ENCODE measurements around the gene TP53I11.

TP53I11 gene

GRCh38 chr11:44883277-44883676 is 67.4 kb downstream of the TP53I11 start:
- Histone ChIP-seq H3F3A (ENCODE audit: insufficient read depth, low read length) (no peaks in the 10 kb centered on the region), H3K4me3 (ENCODE audit: low read length) (no peak overlapping the region), H3K79me2 (ENCODE audit: low read length) (no peaks in the 10 kb centered on the region), H3K9me2 (replicated peaks; ENCODE audit: insufficient read depth, low read length) (no peaks in the 10 kb centered on the region), H2AFZ (ENCODE audit: low read length) (no peak overlapping the region), H3K27ac (ENCODE audit: low read length) (no peak overlapping the region), H3K4me1 (ENCODE audit: low read length) (no peaks in the 10 kb centered on the region), H3K27me3 (replicated peaks; ENCODE audit: insufficient read depth, low read length) (peaks cover 3% of the 10 kb centered on the region; the same call in 1 of the 2 replicates), H3K36me3 (replicated peaks; ENCODE audit: insufficient read depth, low read length) (no peaks in the 10 kb centered on the region), H3K4me2 (ENCODE audit: low read depth, low read length) (no peak overlapping the region), H4K20me1 (ENCODE audit: insufficient read depth, low read length) (no peaks in the 10 kb centered on the region), H3K9me3 (replicated peaks; ENCODE audit: insufficient read depth, low read length) (no peaks in the 10 kb centered on the region), H3K9ac (ENCODE audit: low read length) (no peak overlapping the region)
- DNase-seq, result no peak
- no peak for TF ChIP-seq EZH2 (optimal IDR thresholded peaks at IDR 0.05; ENCODE audit: low read depth, low read length)
- TF ChIP-seq EZH2phosphoT487 (IDR thresholded peaks at IDR 0.05; ENCODE audit: low read length), result no peak
- TF ChIP-seq, protein P1, sequence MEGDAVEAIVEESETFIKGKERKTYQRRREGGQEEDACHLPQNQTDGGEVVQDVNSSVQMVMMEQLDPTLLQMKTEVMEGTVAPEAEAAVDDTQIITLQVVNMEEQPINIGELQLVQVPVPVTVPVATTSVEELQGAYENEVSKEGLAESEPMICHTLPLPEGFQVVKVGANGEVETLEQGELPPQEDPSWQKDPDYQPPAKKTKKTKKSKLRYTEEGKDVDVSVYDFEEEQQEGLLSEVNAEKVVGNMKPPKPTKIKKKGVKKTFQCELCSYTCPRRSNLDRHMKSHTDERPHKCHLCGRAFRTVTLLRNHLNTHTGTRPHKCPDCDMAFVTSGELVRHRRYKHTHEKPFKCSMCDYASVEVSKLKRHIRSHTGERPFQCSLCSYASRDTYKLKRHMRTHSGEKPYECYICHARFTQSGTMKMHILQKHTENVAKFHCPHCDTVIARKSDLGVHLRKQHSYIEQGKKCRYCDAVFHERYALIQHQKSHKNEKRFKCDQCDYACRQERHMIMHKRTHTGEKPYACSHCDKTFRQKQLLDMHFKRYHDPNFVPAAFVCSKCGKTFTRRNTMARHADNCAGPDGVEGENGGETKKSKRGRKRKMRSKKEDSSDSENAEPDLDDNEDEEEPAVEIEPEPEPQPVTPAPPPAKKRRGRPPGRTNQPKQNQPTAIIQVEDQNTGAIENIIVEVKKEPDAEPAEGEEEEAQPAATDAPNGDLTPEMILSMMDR (IDR thresholded peaks at IDR 0.05; ENCODE audit: low read length), result no peak
